Endodermal cell (in vitro differentiated cells): ENCODE measurements around the gene PLA2G15. TPM values are rescaled to one million over a fixed set of nuclear protein-coding genes. Genes with fewer than 3 reads are reported as not detected.
A peak's percentile ranks its signal among the peaks of the same experiment; 100 is the strongest.

ENCODE experiments used
- DNase-seq: peaks from one replicate; pipeline ENCODE4 v3.0.0-alpha.2; 2017
- H3K27ac ChIP-seq: 2 replicates; pipeline ENCODE4 v1.5.1; 2013; ENCODE audit warnings: mild to moderate bottlenecking, low read depth, low read length, moderate library complexity
- H3K27me3 ChIP-seq: 2 replicates; pipeline ENCODE4 v1.6.1; 2013; ENCODE audit warnings: mild to moderate bottlenecking, low read length, moderate library complexity; ENCODE audit not compliant: insufficient read depth, control insufficient read depth, poor library complexity, severe bottlenecking
- H3K36me3 ChIP-seq: 2 replicates; pipeline ENCODE4 v1.7.0; 2013; ENCODE audit warnings: mild to moderate bottlenecking, low read length, moderate library complexity; ENCODE audit not compliant: control insufficient read depth, insufficient read depth
- H3K4me1 ChIP-seq: one replicate; pipeline ENCODE4 v1.7.0; 2013; ENCODE audit warnings: low read length; ENCODE audit not compliant: control insufficient read depth, insufficient read depth
- H3K4me3 ChIP-seq: 2 replicates; pipeline ENCODE4 v1.5.1; 2013; ENCODE audit warnings: mild to moderate bottlenecking, low read length, moderate library complexity
- H3K9ac ChIP-seq: 2 replicates; pipeline ENCODE4 v1.6.1; 2013; ENCODE audit warnings: mild to moderate bottlenecking, low read length, moderate library complexity; ENCODE audit not compliant: poor library complexity, severe bottlenecking; ENCODE audit errors: extremely low read depth
- H3K9me3 ChIP-seq: 2 replicates; pipeline ENCODE4 v1.6.1; 2013; ENCODE audit warnings: mild to moderate bottlenecking, low read length, moderate library complexity; ENCODE audit not compliant: control insufficient read depth
- H3K27ac Mint-ChIP-seq: 2 replicates; pipeline ENCODE4 v1.8.0; 2020; ENCODE audit warnings: mixed read lengths
- H3K27me3 Mint-ChIP-seq: 2 replicates; pipeline ENCODE4 v1.8.0; 2021; ENCODE audit warnings: mild to moderate bottlenecking, mixed read lengths; ENCODE audit not compliant: insufficient read depth
- H3K36me3 Mint-ChIP-seq: 2 replicates; pipeline ENCODE4 v1.8.0; 2020; ENCODE audit warnings: low read depth, mixed read lengths
- H3K4me1 Mint-ChIP-seq: 2 replicates; pipeline ENCODE4 v1.8.0; 2020; ENCODE audit warnings: mixed read lengths
- H3K4me3 Mint-ChIP-seq: 2 replicates; pipeline ENCODE4 v1.8.0; 2020; ENCODE audit warnings: mild to moderate bottlenecking, moderate library complexity, mixed read lengths
- H3K9me3 Mint-ChIP-seq: 2 replicates; pipeline ENCODE4 v1.8.0; 2020; ENCODE audit warnings: mild to moderate bottlenecking, mixed read lengths
- CTCF ChIP-seq: fragments of 200-600 bp; sonication (generic); conservative IDR thresholded peaks from 2 replicates; pipeline ENCODE4 v1.5.0; 2021; ENCODE audit warnings: antibody characterized with exemption, mild to moderate bottlenecking
- WGBS, 2 experiments: methylation state at CpG; one replicate each; pipeline versions ENCODE4 v1.1.5 to v1.1.7; 2013; ENCODE audit warnings: missing lambda C conversion rate in 2 of 2, mixed read lengths in 1 of 2; ENCODE audit not compliant: insufficient coverage in 1 of 2, insufficient read length in 1 of 2; 5-methylcytosine and 5-hydroxymethylcytosine counted together
- total RNA-seq, 2 donors: library from RNA; stranded (reverse); fragmentation: NEBNext Ultra II Directional in 1 of 2; extraction: Animal tissue kit (Norgen Biotek cat#: 25700) in 1 of 2; gene quantifications; 2 replicates in 1 of 2; 3 replicates in 1 of 2; pipeline ENCODE4 v1.2.1, GENCODE V29; 2021

Gene PLA2G15
- total RNA-seq, 2 donors from 2014 or later = 8.7 to 10.0 TPM

DNA sequence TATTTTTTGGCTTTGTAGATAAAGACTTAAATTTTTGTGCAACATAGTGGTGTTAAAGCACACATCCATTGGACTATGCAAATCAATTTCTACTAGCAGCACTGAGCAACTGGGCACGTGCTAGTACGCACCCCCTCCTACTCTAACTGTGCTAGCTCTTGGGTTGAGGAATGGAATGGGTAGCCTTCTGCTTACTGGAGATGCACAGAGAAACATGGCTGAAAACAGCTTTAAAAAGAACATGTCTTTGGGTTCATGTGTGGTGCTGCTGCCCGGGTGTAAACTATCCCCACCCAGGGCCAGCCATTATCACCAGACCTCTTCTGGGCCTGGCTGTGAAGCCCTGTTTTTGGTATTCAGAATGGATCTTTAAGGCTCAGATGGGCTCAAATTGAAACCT is 16.5 kb upstream of the PLA2G15 start:
- Mint-ChIP-seq H3K4me1 (peaks cover 5% of the 10 kb centered on the region), H3K27me3 (no peaks in the 10 kb centered on the region), H3K4me3 (no peak overlapping the region), H3K27ac (no peak overlapping the region), H3K9me3 (no peaks in the 10 kb centered on the region), H3K36me3 (peaks cover 37% of the 10 kb centered on the region)
- Histone ChIP-seq H3K27ac (no peak overlapping the region), H3K9me3 (no peaks in the 10 kb centered on the region), H3K36me3 (peaks cover 50% of the 10 kb centered on the region), H3K4me3 (no peak overlapping the region), H3K9ac (no peak overlapping the region), H3K4me1 (no peaks in the 10 kb centered on the region), H3K27me3 (no peaks in the 10 kb centered on the region)
- peak; percentile 16 for TF ChIP-seq CTCF
- 86 to 100% methylated on average over 1 to 3 of the region's 3 CpGs for WGBS, 2 experiments
- DNase-seq = peak; percentile 25

GRCh38 chr16:68229431-68230175 is 15.6 kb upstream of the PLA2G15 start:
- peak; percentile 84 for DNase-seq
- 73 to 77% methylated on average over 4 of the region's 4 CpGs for WGBS, 2 experiments
- Mint-ChIP-seq H3K9me3 (no peaks in the 10 kb centered on the region), H3K4me3 (no peak overlapping the region), H3K4me1 (peaks cover 11% of the 10 kb centered on the region), H3K36me3 (peaks cover 37% of the 10 kb centered on the region), H3K27ac (no peak overlapping the region), H3K27me3 (no peaks in the 10 kb centered on the region)
- Histone ChIP-seq H3K9me3 (no peaks in the 10 kb centered on the region), H3K4me1 (peaks cover 4% of the 10 kb centered on the region), H3K36me3 (peaks cover 52% of the 10 kb centered on the region), H3K27me3 (no peaks in the 10 kb centered on the region), H3K4me3 (no peak overlapping the region), H3K9ac (no peak overlapping the region), H3K27ac (no peak overlapping the region)
- TF ChIP-seq CTCF = peak; percentile 93

GRCh38 chr16:68230176-68230571 is 15.0 kb upstream of the PLA2G15 start:
- no peaks in the 10 kb centered on the region for H3K27me3 ChIP-seq
- no peak overlapping the region for H3K4me3 Mint-ChIP-seq
- H3K4me1 ChIP-seq = peaks cover 5% of the 10 kb centered on the region
- DNase-seq = peak; percentile 25
- H3K9me3 ChIP-seq = no peaks in the 10 kb centered on the region
- WGBS, 2 experiments = 89 to 94% methylated on average over 5 to 9 of the region's 9 CpGs
- H3K27me3 Mint-ChIP-seq = no peaks in the 10 kb centered on the region
- H3K4me1 Mint-ChIP-seq = peaks cover 14% of the 10 kb centered on the region
- no peak for TF ChIP-seq CTCF
- no peak overlapping the region for H3K9ac ChIP-seq
- no peaks in the 10 kb centered on the region for H3K9me3 Mint-ChIP-seq
- H3K36me3 ChIP-seq = peaks cover 52% of the 10 kb centered on the region
- no peak overlapping the region for H3K4me3 ChIP-seq
- no peak overlapping the region for H3K27ac ChIP-seq
- H3K27ac Mint-ChIP-seq = no peak overlapping the region
- peaks cover 37% of the 10 kb centered on the region for H3K36me3 Mint-ChIP-seq
